CD4-positive, alpha-beta T cell treated with Interleukin-4 for 1 hour (primary cell): ENCODE data around the gene TMEM129.

Experiments used
- DNase-seq, 2 donors: peaks; one replicate each; pipeline ENCODE4 v3.0.0-alpha.2; 2020 to 2022

Gene TMEM129

DNA sequence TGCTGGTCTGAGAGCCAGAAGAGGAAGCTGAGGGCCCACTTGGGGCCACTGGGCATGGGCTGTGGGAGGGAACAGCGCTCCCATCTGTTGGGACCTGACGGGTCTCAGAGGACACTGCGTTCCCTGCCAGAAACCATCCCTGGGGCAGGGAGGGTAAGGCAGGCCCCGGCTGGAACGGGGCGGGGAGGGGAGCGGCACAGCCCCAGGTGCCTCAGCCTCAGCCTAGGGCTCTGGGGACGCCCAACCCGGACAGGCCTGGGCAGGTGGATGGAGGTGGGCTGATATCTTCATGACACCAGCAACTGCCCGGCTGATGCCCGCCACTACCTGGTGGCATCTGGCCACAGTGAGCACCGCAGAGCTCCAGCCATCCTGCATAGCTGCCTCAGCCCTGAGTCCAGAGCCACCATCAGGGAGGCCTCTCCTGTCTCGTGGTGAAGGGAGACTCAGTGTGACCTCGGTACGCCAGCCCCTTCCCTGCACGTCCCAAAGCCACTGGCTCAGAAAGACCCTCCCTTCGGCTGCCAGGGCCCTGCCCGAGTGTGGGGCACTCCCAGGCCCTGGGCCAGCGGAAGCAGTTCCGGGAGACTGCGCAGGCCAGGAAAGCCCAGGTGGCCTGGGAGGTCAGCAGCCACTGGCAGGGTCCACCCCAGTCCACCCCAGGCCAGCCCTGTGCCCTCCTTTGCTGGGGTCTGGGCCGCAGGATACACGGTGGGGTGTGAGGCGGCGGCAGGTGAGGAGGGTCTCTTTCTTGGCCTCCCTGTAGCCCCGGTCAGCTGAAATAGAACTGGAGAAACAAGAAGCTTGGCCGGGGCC lies 37.4 kb upstream of the TMEM129 start:
- no peak for DNase-seq

GRCh38 chr4:1757836-1758235 lies 36.7 kb upstream of the TMEM129 start:
- DNase-seq: no peak

DNA sequence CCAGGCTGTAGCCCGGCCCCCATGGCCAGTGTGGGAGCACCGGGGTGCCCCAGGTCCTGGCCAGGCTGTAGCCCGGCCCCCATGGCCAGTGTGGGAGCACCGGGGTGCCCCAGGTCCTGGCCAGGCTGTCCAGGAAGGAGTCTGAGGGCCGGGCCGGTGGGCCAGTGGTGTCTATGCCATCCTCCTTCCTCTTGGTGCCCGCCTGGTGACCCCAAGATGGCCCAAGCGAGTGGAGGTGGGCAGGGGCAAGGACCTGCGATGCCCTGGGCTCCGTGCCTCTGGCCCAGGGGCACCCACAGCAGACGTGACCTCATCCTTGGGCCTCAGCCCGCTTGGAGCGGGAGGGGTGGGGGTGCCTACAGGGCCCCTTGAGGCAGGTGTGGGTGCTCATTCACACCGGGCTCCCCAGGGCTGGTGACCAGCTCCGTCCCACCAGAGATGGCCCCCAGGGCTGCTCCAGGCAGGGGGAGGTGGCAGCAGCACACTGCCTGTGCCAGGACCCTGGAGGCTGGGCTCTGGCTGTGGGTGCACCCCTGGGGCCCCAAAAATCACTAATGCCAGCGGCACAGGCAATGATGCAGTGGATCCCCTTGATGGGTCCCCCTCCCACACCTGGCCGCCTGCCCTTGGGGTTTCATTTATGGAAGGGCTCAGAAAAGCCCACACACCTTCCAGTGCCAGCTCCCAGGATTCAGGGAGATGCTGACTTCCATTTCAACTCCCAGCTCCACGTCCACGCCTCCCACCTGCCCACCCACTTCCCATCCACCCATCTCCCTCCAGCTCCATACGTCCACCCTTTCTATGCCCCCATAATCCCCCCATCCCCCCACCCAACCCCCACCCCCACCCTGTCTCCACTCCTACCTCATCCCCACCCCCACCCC lies 36.0 kb upstream of the TMEM129 start:
- no peak for DNase-seq

GRCh38 chr4:1756079-1756478 lies 35.0 kb upstream of the TMEM129 start:
- DNase-seq: no peak

- DNase-seq: no peak
Measured at GRCh38 chr4:1755297-1755696, 34.2 kb upstream of the TMEM129 start.

- DNase-seq: no peak
Measured at GRCh38 chr4:1754336-1754735, 33.2 kb upstream of the TMEM129 start.

DNA sequence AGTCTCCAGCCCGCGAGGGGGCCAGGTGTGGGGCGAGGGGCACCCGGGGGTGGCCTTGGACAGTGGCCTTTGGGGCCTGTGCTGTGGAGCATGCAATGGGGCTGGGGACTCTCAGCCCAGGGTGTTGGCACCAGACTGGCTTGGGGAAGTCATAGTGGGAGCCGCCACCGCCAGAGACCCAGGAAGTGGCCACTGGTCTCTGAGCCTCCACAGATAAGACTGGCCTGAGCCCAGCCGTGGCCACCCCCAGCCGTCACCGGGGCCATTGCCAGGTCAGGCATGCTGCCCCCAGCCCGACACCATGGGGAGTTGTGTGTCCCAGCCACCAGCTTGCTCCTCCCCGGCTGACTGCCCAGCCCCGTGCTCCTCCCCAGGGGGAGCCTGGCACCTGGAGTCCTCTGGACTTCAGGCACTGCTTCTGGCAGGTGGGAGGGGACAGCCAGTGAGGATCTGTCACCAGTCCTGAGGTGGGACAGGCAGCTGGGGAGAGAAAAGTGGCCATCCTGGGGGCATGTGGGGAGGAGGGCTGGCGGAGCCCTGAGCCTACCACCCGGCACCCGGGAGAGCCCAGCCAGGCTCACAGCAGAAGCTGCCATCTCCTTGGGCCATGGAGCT lies 32.7 kb upstream of the TMEM129 start:
- DNase-seq: no peak

DNA sequence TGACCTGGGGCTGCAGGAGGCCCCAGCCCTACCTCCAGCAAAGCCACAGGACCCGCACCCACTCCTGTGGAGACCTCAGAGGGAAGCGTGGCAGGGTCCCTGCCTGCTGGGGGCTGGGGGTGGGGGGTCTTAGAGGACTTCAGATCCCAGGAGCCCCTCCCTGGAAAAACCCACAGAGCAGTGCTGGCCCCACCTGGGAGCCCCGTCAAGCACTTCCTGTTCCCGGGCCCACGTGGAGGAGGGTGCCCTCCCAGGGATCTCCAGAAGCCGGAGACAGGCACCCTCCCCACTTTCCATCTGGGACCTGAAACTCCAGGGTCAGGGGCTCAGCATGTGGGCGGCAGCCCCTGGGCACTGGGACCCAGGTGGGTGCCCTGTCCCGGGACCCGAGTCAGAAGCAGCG lies 32.2 kb upstream of the TMEM129 start:
- no peak for DNase-seq

- peak in 1 of 2 donors; percentile 17 for DNase-seq
Measured at GRCh38 chr4:1752284-1753041, 31.3 kb upstream of the TMEM129 start.

GRCh38 chr4:1751919-1752283 lies 30.8 kb upstream of the TMEM129 start:
- DNase-seq: no peak

- DNase-seq: no peak
Measured at GRCh38 chr4:1751155-1751918, 30.2 kb upstream of the TMEM129 start.

- DNase-seq: no peak
Measured at GRCh38 chr4:1750381-1751154, 29.4 kb upstream of the TMEM129 start.

- DNase-seq: no peak
Measured at GRCh38 chr4:1749826-1750225, 28.7 kb upstream of the TMEM129 start.

GRCh38 chr4:1749370-1749769 lies 28.2 kb upstream of the TMEM129 start:
- no peak for DNase-seq

DNA sequence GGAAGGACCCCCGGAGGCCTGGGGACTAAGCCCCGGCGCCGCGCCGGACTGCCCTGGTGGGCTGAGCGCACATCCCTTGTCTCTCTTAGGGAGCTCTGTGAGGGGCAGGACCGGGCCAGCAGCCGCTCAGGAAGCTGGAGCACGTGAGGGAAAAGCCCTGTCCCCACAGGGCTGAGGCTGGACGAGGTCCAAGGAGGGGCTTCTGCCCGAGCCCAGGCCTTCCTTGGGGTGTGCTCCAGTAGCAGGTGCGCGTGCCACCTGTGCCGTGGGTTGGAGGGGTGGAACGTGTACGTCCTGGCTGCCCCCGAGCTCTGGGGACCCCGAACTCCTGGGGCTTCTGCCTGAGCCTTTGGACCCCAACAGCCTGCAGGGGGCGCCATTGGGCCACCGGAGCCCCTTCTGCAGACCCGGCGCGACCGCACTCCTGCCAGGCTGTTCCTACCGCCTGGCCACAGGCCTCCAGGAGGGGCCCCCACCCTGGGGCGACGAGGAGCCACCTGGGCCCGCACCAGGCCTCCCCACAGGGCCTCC lies 27.4 kb upstream of the TMEM129 start:
- DNase-seq: peak; percentile 69 to 73

DNA sequence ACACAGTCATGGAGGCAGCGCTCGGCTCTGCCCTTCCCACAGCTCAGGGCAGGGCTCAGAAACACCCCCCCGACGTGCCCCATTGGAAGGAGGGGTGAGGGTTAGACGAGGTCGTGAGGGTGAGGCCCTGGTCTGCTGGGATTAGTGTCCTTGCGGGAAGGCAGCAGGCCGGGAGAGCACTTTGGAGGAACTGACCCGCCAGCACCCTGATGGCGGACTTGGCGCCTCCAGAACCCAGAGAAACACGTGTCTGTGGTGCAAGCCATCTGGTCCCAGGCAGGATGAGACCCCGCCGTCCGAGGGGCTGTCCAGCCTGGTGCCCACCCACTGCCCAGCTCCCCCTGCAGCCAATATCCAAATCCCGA lies 26.5 kb upstream of the TMEM129 start:
- DNase-seq: no peak

GRCh38 chr4:1746919-1747602 lies 25.9 kb upstream of the TMEM129 start:
- no peak for DNase-seq

- DNase-seq: peak; percentile 76 to 81
Measured at GRCh38 chr4:1746265-1746691, 25.2 kb upstream of the TMEM129 start.

GRCh38 chr4:1745697-1746096 lies 24.6 kb upstream of the TMEM129 start:
- no peak for DNase-seq

GRCh38 chr4:1745165-1745564 lies 24.0 kb upstream of the TMEM129 start:
- DNase-seq: no peak
